UCSD-AML1 (cell line): ENCODE data around the gene LMTK2.

Experiments
- DNase-seq: peaks from one replicate; lab custom pipeline; 2025; ENCODE audit not compliant: unreplicated experiment; lab: John Stamatoyannopoulos, UW

Gene LMTK2

GRCh38 chr7:98136423-98136822 is 29.8 kb downstream of the LMTK2 start:
- no peak for DNase-seq

GRCh38 chr7:98137134-98137825 is 30.6 kb downstream of the LMTK2 start:
- no peak for DNase-seq

GRCh38 chr7:98137826-98138151 is 31.1 kb downstream of the LMTK2 start:
- no peak for DNase-seq

GRCh38 chr7:98138672-98139071 is 32.0 kb downstream of the LMTK2 start:
- no peak for DNase-seq

GRCh38 chr7:98142658-98143057 is 36.0 kb downstream of the LMTK2 start:
- no peak for DNase-seq

- DNase-seq, result no peak
These were observed 41.9 kb downstream of the LMTK2 start for GRCh38 chr7:98148607-98149006.

GRCh38 chr7:98149116-98149692 is 42.5 kb downstream of the LMTK2 start:
- DNase-seq, result no peak

- no peak for DNase-seq
These were observed 45.2 kb downstream of the LMTK2 start for GRCh38 chr7:98151884-98152283.

- no peak for DNase-seq
These were observed 50.0 kb downstream of the LMTK2 start for GRCh38 chr7:98156700-98157099.

GRCh38 chr7:98157761-98158160 is 51.1 kb downstream of the LMTK2 start:
- no peak for DNase-seq

GRCh38 chr7:98162758-98163157 is 56.1 kb downstream of the LMTK2 start:
- DNase-seq, result no peak

- no peak for DNase-seq
These were observed 56.6 kb downstream of the LMTK2 start for GRCh38 chr7:98163269-98163668.

GRCh38 chr7:98163704-98164494 is 57.2 kb downstream of the LMTK2 start:
- DNase-seq, result no peak

GRCh38 chr7:98165827-98166667 is 59.4 kb downstream of the LMTK2 start:
- DNase-seq, result peak; percentile 10

GRCh38 chr7:98166668-98166970 is 60.0 kb downstream of the LMTK2 start:
- DNase-seq, result no peak

GRCh38 chr7:98167653-98168052 is 61.0 kb downstream of the LMTK2 start:
- no peak for DNase-seq

- DNase-seq, result peak; percentile 13
These were observed 61.7 kb downstream of the LMTK2 start for GRCh38 chr7:98168181-98168903.

- DNase-seq, result no peak
These were observed 62.4 kb downstream of the LMTK2 start for GRCh38 chr7:98168904-98169621.

GRCh38 chr7:98170966-98171365 is 64.3 kb downstream of the LMTK2 start:
- no peak for DNase-seq

GRCh38 chr7:98171449-98171848 is 64.8 kb downstream of the LMTK2 start:
- no peak for DNase-seq
